COR-L47 (cell line): Measurements from ENCODE around the gene PARD3.

Experiments
- DNase-seq: peaks from one replicate; lab custom pipeline; 2025; lab: John Stamatoyannopoulos, UW

The PARD3 gene

GRCh38 chr10:34156781-34157425 is 658.2 kb downstream of the PARD3 start:
- DNase-seq: no peak

DNA sequence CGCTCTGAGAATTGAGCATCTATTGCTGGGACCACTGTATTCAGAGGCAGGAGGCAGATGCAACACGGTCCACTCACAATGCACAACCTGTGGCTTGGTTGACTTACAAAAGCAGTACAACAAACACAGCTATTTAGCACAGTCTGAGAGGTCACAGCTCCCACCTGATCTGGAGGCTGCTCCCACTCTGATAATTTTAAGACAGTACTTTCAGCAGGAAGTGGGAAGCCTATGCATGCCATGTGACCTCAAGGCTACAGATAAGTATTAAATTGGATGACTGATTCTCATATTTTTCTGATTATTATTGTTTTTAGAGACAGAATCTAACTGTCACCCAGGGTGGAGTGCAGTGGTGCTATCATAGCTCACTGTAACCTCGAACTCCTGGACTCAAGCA is 659.3 kb downstream of the PARD3 start:
- no peak for DNase-seq

GRCh38 chr10:34154383-34154900 is 660.7 kb downstream of the PARD3 start:
- DNase-seq: no peak

DNA sequence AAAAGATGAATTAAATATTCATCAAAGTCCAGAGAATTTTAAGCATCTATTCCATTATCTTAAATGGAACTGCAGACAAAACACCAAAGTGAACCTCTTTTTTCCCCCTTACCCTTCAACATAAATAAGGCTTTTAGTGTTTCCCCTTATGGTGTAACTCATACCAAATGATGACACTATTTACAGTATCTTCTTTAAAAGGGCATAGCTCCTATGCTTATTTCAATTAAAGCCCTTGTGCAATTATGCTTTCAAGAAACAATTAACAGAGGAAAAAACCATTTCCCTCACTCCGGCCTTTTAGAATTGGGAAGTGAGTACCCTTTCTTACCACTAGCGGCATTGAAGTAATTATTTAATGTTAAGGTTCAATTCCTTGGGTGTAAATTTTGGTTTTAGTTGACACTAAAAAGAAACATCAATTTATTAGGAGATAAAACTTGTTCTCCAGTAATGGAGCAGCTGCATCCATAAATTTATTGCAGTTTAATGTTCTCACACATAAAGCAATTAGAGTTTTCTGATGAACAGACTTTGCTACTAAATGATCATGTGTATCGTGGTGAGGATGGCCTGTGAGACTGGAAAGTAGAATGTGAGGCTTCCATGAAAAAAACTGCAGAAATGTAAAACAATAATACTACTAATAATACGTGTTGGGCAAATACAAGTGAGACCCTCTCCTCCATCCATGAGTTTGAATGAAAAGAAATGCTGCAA is 661.3 kb downstream of the PARD3 start:
- no peak for DNase-seq

- DNase-seq: no peak
Measured at GRCh38 chr10:34152434-34152833, 662.7 kb downstream of the PARD3 start.

DNA sequence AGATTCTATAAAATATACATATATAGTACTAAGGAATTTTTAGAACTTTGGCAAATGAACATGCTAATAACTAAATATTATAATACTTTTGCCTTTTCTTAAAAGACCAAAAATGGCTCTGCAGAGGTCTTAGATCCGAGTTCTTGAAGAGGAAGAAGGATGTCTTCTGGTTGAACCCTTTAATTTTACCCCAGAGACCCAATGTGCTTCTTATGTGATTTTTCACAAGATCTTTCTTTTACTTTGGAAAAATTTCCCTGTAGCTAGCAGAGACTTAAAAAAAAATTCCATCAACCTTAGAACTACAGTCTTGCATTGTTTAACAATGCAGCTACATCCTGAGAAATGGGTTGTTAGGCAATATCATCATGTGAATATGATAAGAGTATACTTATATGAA is 663.2 kb downstream of the PARD3 start:
- DNase-seq: no peak

DNA sequence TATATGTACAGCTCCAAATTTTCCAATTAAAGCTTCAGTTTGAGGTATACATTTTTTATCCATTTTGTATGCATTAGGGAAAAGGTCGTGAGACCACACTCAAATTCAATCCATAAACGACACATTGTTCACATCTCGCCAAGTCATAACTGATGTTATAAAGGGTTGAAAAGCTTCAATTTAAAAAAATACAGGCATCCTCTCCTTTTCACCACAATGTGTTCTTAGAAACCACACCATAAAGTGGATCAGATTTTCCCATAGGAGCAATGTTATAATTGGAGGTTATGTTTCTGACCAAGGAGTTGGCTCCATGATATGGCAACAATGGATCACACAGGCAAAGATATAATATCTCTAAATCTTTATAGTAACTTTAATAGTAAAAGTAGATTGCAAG is 663.6 kb downstream of the PARD3 start:
- no peak for DNase-seq

- DNase-seq: no peak
Measured at GRCh38 chr10:34150103-34150502, 665.0 kb downstream of the PARD3 start.

DNA sequence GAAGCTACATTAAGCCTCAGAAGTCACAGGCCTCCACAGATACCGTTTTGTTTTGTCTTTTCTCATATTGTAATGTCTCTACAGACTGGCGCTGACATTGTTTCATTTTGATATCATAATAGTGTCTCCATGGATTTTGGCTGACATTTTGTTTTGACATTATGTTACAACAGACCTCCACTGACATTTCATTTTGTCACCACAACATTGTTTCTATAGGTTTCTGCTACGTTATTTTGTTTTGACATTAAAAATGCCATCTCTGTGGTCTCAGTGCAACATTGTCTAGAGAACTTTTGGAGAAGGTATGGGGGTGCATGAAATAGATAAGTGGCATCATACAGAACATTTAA is 666.8 kb downstream of the PARD3 start:
- DNase-seq: no peak

GRCh38 chr10:34147641-34148304 is 667.3 kb downstream of the PARD3 start:
- no peak for DNase-seq

- no peak for DNase-seq
Measured at GRCh38 chr10:34145715-34146114, 669.4 kb downstream of the PARD3 start.

- DNase-seq: no peak
Measured at GRCh38 chr10:34143466-34143865, 671.6 kb downstream of the PARD3 start.

GRCh38 chr10:34141032-34141680 is 673.9 kb downstream of the PARD3 start:
- no peak for DNase-seq

DNA sequence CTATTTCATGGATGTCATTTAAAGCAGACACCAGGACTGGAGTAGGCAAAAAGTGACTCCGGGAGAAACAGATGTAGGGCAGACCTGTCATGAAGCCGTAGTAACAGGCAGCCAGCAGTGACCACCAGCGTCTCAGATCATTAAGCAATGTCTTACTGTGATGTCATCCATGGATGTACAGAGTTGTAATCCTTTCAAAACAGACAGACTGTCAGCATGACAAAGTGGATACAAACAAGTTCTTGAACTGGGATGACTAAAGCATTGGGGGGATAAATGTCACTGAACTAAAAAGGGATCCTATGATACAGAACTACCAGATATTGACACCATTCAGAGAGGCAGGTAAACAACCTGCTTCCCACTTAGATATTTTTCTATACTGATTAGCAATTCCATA is 675.5 kb downstream of the PARD3 start:
- DNase-seq: no peak

DNA sequence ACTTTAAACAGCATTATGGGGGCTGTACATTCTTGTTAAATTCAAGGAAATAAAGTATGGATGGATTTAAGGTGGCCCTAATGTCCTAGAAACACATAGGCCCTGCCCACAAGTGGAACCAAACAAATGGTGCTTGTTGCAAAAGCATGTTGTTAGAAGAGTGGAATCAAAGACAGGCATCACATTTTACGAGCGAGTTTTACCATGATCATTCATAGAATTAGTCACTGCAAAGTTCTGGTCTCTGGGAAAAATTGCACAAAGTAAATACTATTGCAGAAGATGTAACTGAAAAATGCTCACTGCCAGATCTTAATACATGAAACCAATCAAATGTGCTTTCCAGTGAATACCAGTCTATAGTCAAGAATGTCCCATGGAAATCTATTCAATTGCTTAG is 677.1 kb downstream of the PARD3 start:
- no peak for DNase-seq

GRCh38 chr10:34137201-34137600 is 677.9 kb downstream of the PARD3 start:
- no peak for DNase-seq

DNA sequence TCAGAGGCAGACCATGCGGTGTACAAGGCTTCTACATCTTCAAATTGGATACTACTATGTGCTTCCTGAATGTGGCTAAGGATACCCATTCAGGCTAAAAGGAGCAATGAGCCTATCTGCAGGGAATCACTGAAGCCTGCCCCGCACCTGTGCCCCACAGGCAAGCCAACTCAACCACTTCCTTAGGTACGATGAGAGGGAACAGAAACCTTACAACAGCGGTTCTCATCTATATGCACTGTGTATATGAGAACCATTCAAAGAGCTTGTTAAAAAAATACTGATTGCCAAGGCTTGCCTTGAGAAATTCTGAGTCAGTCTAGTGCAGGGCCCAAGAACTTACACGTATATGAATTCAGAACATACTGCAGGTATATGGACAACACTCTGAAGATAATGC is 679.6 kb downstream of the PARD3 start:
- DNase-seq: no peak

DNA sequence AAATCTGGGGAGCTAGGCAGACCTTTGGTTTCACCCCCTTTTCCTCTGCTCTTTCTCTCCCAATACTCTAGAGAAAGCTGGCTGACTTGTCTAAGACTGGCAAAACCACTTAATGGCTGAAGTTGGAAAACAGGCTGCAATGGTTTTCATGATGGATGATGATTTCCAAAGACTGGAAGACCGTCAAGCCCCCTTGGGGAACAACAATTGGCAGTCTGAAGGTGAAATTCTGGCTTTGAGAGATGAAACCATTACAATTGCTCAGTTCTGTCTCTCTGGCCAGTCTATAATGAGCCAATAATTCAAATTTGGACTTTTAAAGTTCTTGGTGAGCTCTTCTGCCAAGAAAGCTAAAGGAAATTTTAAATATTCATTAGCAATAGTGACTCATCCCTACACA is 680.5 kb downstream of the PARD3 start:
- DNase-seq: no peak

- no peak for DNase-seq
Measured at GRCh38 chr10:34133406-34133805, 681.7 kb downstream of the PARD3 start.

DNA sequence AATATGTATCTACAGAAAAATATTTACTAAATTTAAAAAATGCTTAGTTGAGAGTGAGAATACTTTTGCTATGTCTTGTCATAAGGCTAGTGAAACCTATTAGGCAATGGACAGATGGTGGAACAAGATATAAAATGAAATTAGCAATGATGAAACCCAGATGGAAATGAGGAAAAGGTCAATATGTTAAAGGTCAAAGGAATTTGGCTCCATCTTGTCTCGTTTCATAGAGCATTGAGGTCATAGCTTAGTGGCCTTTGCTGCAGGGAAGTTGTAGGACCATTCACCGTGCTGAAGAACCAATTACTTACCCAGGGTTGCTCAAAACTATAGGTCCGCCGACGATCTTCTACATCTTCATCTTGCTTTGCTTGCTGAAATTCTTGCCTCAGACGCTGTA is 683.9 kb downstream of the PARD3 start:
- DNase-seq: no peak

- no peak for DNase-seq
Measured at GRCh38 chr10:34127676-34128075, 687.4 kb downstream of the PARD3 start.

- no peak for DNase-seq
Measured at GRCh38 chr10:34126371-34127151, 688.5 kb downstream of the PARD3 start.
